Breast epithelium (tissue), 3 donors: ENCODE measurements around the gene PIGBOS1.

Experiments used
- POLR2A ChIP-seq: fragments of 450-650 bp; IDR thresholded peaks from one replicate; pipeline ENCODE4 v1.6.1; 2016; ENCODE audit warnings: antibody characterized with exemption, mild to moderate bottlenecking, moderate library complexity
- POLR2AphosphoS5 ChIP-seq, 3 donors: sonication (generic); formaldehyde crosslinking; IDR thresholded peaks; one replicate each; pipeline ENCODE4 v1.6.1; 2017; ENCODE audit warnings: antibody characterized with exemption in 3 of 3
- TF ChIP-seq, protein P1 (sequence below), 3 donors: fragments of 450-650 bp; IDR thresholded peaks; one replicate each; pipeline ENCODE4 v1.5.1; 2016 to 2017; ENCODE audit warnings: antibody characterized with exemption in 3 of 3, mild to moderate bottlenecking in 3 of 3, moderate library complexity in 3 of 3

DNA sequence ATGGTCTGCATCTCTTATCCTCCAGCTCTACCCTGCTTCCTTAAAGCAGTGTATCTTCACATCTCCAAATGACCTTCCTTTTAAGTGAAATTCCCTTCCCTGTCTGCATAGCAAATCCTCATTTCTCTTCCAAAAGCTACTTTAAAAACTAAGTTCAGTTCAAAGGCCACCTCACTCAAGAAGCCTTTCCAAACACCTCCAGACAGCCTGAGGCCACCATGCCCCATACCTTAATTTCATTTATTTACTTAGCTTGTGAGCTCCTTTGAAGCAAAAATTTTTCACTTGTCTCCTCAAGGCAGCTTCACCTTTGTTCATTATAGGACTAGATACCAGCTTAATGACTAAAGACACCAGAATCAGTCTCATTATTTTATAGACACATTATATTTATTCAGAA is 39.5 kb upstream of the PIGBOS1 start:
- TF ChIP-seq POLR2A (no peak), POLR2AphosphoS5 (IDR thresholded peaks at IDR 0.05) (no peak)
- TF ChIP-seq, protein P1, sequence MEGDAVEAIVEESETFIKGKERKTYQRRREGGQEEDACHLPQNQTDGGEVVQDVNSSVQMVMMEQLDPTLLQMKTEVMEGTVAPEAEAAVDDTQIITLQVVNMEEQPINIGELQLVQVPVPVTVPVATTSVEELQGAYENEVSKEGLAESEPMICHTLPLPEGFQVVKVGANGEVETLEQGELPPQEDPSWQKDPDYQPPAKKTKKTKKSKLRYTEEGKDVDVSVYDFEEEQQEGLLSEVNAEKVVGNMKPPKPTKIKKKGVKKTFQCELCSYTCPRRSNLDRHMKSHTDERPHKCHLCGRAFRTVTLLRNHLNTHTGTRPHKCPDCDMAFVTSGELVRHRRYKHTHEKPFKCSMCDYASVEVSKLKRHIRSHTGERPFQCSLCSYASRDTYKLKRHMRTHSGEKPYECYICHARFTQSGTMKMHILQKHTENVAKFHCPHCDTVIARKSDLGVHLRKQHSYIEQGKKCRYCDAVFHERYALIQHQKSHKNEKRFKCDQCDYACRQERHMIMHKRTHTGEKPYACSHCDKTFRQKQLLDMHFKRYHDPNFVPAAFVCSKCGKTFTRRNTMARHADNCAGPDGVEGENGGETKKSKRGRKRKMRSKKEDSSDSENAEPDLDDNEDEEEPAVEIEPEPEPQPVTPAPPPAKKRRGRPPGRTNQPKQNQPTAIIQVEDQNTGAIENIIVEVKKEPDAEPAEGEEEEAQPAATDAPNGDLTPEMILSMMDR (IDR thresholded peaks at IDR 0.05) = no peak
